ENCODE results near the gene CARMIL1.

Gene CARMIL1

DNA sequence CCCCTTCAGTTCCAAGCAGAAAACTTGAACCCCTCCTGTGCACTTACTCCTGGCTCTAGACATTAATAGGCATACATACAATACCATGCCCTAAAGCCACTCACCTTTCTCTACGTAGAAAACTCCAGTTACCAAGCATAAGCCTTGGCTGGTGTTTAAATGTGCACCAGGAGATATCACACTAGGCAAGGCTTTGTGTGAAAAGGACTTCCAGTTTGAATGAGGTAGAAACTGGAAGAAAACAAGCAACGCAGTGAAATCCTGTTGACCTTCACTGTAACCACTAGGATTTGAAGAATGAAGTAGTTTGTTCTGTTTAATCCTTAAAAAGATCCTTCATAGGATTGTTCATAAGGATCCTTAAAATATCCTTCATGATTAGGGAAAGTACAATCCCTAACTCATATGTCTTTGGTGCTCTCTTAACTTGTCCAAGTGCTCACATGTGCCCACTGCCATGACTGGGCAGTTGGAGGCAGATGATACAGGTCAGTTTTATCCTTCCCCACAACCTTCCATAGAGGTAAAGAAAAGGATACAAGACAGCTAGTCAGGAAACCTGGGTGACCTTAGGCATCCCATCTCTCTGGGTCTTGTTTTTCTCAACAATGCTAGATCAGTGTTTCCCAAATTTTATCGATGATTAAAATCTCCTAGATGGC lies 363.6 kb downstream of the CARMIL1 start:
- Histone ChIP-seq H3K27me3 (ENCODE audit: control insufficient read depth, insufficient read depth, low read length) (no peaks in the 10 kb centered on the region), H3K4me3 (ENCODE audit: low read depth, low read length) (no peak overlapping the region), H3K36me3 (ENCODE audit: control insufficient read depth, insufficient read depth, low read length) (no peaks in the 10 kb centered on the region), H3K4me2 (ENCODE audit: low read length) (no peak overlapping the region), H3K9me3 (ENCODE audit: control insufficient read depth, low read length) (no peaks in the 10 kb centered on the region), H3K9ac (no peak overlapping the region), H3K4me1 (no peaks in the 10 kb centered on the region), H3K79me2 (no peaks in the 10 kb centered on the region), H2AFZ (no peak overlapping the region), H3K27ac (no peak overlapping the region)
- TF ChIP-seq, protein P1, sequence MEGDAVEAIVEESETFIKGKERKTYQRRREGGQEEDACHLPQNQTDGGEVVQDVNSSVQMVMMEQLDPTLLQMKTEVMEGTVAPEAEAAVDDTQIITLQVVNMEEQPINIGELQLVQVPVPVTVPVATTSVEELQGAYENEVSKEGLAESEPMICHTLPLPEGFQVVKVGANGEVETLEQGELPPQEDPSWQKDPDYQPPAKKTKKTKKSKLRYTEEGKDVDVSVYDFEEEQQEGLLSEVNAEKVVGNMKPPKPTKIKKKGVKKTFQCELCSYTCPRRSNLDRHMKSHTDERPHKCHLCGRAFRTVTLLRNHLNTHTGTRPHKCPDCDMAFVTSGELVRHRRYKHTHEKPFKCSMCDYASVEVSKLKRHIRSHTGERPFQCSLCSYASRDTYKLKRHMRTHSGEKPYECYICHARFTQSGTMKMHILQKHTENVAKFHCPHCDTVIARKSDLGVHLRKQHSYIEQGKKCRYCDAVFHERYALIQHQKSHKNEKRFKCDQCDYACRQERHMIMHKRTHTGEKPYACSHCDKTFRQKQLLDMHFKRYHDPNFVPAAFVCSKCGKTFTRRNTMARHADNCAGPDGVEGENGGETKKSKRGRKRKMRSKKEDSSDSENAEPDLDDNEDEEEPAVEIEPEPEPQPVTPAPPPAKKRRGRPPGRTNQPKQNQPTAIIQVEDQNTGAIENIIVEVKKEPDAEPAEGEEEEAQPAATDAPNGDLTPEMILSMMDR (IDR thresholded peaks at IDR 0.05) = no peak

DNA sequence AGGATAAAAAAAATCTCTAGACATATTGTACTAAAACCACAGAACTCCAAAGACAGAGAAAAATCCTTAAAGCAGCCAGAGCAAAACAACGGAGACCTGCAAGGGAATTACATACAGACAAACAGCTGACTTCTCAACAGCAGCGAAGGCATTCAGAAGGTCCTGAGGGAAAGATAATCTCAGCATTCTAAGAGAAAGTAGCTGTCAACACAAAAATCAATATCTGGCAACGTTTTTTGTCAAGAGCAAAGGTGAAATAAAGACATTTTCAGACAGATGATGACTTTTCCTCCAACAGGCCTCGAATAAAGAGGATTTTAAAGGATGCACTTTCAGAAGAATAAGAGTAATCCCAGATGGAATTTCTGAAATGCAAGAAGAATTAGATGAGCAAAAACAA lies 366.7 kb downstream of the CARMIL1 start:
- H3K4me2 ChIP-seq (ENCODE audit: low read length) = no peak overlapping the region
- H3K9ac ChIP-seq = no peak overlapping the region
- no peaks in the 10 kb centered on the region for H3K4me1 ChIP-seq
- H3K9me3 ChIP-seq (ENCODE audit: control insufficient read depth, low read length) = no peaks in the 10 kb centered on the region
- TF ChIP-seq, protein P1 (IDR thresholded peaks at IDR 0.05) = no peak
- no peak overlapping the region for H2AFZ ChIP-seq
- no peaks in the 10 kb centered on the region for H3K36me3 ChIP-seq (ENCODE audit: control insufficient read depth, insufficient read depth, low read length)
- no peaks in the 10 kb centered on the region for H3K27me3 ChIP-seq (ENCODE audit: control insufficient read depth, insufficient read depth, low read length)
- no peak overlapping the region for H3K27ac ChIP-seq
- no peak overlapping the region for H3K4me3 ChIP-seq (ENCODE audit: low read depth, low read length)
- H3K79me2 ChIP-seq = no peaks in the 10 kb centered on the region

DNA sequence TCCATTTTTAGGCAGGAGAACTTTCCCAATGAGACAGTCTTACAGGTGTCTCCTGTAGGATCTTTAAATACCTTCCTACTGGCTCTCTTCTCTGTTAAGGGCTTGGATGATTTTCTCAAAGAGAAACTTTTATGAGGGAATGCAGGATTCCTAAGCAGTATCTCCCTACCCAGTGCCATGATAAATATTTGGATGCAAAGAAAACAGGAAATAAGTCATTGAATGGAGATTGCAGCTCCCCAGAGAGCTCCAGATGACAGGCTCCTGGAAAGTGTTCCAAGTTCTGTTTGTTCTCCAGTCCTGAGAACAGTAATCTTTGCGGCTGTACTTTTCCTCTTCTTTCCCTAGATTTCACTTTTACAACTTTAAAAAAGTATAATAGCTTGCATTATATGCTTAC lies 370.4 kb downstream of the CARMIL1 start:
- Histone ChIP-seq H3K9me3 (ENCODE audit: control insufficient read depth, low read length) (no peaks in the 10 kb centered on the region), H3K4me3 (ENCODE audit: low read depth, low read length) (no peak overlapping the region), H3K4me2 (ENCODE audit: low read length) (no peak overlapping the region), H3K79me2 (no peaks in the 10 kb centered on the region), H3K9ac (no peak overlapping the region), H3K27ac (no peak overlapping the region), H3K36me3 (ENCODE audit: control insufficient read depth, insufficient read depth, low read length) (no peaks in the 10 kb centered on the region), H3K27me3 (ENCODE audit: control insufficient read depth, insufficient read depth, low read length) (no peaks in the 10 kb centered on the region), H2AFZ (no peak overlapping the region), H3K4me1 (no peaks in the 10 kb centered on the region)
- TF ChIP-seq, protein P1 (IDR thresholded peaks at IDR 0.05) = no peak

DNA sequence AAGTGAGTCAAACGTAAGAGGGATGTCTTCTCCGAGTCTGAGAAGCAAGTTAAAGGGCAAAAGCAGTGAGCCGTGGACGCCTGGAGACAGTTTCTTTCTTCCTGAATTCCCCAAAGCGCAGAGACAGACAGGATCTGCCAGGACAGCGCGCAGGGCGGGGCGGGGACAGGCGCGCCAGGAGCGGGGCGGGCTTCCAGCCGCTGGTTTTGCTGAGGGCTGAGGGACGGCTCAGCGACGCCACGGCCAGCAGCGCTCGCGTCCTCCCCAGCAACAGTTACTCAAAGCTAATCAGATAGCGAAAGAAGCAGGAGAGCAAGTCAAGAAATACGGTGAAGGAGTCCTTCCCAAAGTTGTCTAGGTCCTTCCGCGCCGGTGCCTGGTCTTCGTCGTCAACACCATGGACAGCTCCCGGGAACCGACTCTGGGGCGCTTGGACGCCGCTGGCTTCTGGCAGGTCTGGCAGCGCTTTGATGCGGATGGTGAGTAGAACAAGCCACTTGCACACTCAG lies 372.9 kb downstream of the CARMIL1 start, which contains the start of gene SCGN:
Gene SCGN, plus strand, starts transcription at position 209 of the 509 bp plus-strand sequence. Its CDS starts 189 bp downstream, at position 398.
- H3K4me3 ChIP-seq (ENCODE audit: low read depth, low read length) = no peak within 1 kb of the TSS

More for the DNA sequence above, 372.9 kb downstream of the CARMIL1 start, which contains the start of gene SCGN:
- Histone ChIP-seq H3K4me2 (ENCODE audit: low read length) (peak within 1 kb of the TSS; percentile 42), H3K36me3 (ENCODE audit: control insufficient read depth, insufficient read depth, low read length) (no peaks in the 10 kb centered on the region), H3K4me1 (no peaks in the 10 kb centered on the region), H3K9me3 (ENCODE audit: control insufficient read depth, low read length) (no peaks in the 10 kb centered on the region), H3K27me3 (ENCODE audit: control insufficient read depth, insufficient read depth, low read length) (no peaks in the 10 kb centered on the region), H3K9ac (no peak within 1 kb of the TSS), H3K79me2 (no peaks in the 10 kb centered on the region), H2AFZ (peak within 1 kb of the TSS; percentile 35), H3K27ac (no peak within 1 kb of the TSS)
- TF ChIP-seq, protein P1 (IDR thresholded peaks at IDR 0.05) = no peak
